ENCODE results near the gene MIS18A.

- TF ChIP-seq EZH2 (IDR thresholded peaks at IDR 0.05; ENCODE audit: low read depth) = no peak
- TF ChIP-seq CTCF (conservative IDR thresholded peaks at IDR 0.05) = no peak
Measured at GRCh38 chr21:32311621-32312020, 32.8 kb upstream of the MIS18A start.
